Fibroblast of the aortic adventitia (primary cell): ENCODE measurements around the gene HIPK1. TPM values are rescaled to one million over a fixed set of nuclear protein-coding genes. Genes with fewer than 3 reads are reported as not detected.

ENCODE experiments used
- DNase-seq: peaks from one replicate; pipeline ENCODE4 v3.0.0-alpha.2; 2010; ENCODE audit warnings: low read depth
- H3K4me3 ChIP-seq: 2 replicates; pipeline ENCODE4 v1.5.1; 2011; ENCODE audit warnings: low read depth, mild to moderate bottlenecking, control low read depth, low read length, moderate library complexity
- CTCF ChIP-seq: IDR thresholded peaks from 2 replicates; pipeline ENCODE4 v1.5.1; 2011; ENCODE audit warnings: mild to moderate bottlenecking, low read length, control low read depth, inconsistent platforms; ENCODE audit not compliant: insufficient read depth
- total RNA-seq: library from RNA; depleted of rRNA; stranded (reverse); fragments of >200 nt; gene quantifications from 2 replicates; pipeline ENCODE4 v1.2.3, GENCODE V29; 2012; ENCODE audit warnings: low replicate concordance

Gene HIPK1
- total RNA-seq, 1 donor: 38.2 TPM

GRCh38 chr1:113935176-113935575 lies 6.1 kb downstream of the HIPK1 start:
- H3K4me3 ChIP-seq: no peak overlapping the region
- DNase-seq: no peak
- TF ChIP-seq CTCF: no peak

DNA sequence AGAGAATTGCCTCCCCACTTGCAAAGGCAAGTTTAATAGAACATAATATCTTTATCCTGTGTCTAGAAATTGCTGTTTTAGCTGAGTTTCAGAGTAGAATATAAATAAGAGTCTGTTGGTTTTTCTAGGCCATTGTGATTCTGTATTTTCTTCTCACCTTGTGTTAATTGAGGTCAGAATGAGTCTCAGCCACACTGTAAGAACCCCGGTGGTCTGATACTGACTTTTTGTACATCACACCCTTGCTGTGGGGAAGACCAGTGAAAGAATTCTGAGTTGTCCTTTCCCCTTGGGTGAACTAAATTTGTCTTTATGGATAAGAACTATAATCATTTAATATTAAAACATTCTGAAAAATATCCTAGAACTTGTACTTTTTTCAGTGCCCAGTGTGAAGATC lies 6.8 kb downstream of the HIPK1 start:
- TF ChIP-seq CTCF: no peak
- DNase-seq: no peak
- no peak overlapping the region for H3K4me3 ChIP-seq

GRCh38 chr1:113937146-113937545 lies 8.0 kb downstream of the HIPK1 start:
- no peak for TF ChIP-seq CTCF
- H3K4me3 ChIP-seq: no peak overlapping the region
- DNase-seq: no peak

DNA sequence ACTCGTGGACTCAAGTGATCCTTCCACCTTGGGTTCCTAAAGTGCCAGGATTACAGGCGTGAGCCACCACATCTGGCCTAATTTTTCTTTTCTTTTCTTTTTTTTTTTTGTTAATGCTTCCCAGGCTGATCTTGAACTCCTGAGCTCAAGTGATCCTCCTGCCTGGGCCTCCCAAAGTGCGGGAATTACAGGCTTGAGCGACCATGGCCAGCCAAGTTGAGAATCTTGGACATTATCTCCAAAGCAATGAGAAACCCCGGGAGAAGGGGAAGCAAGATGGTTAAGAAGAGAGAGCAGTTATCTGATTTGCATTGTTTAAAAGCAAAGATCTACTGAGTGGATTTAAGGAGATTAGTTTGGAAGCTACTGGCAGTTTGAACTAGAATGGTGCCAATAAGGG lies 9.1 kb downstream of the HIPK1 start:
- H3K4me3 ChIP-seq: no peak overlapping the region
- DNase-seq: no peak
- no peak for TF ChIP-seq CTCF

GRCh38 chr1:113940365-113941244 lies 11.5 kb downstream of the HIPK1 start:
- DNase-seq: no peak
- no peak for TF ChIP-seq CTCF

DNA sequence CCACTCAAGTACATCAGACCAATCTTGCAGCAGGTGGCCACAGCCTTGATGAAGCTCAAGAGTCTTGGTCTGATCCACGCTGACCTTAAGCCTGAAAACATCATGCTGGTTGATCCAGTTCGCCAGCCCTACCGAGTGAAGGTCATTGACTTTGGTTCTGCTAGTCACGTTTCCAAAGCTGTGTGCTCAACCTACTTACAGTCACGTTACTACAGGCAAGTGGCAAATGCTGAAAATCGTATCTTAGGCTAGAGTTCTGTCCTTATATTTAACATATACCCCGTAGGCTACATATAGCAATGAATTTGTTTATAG lies 12.1 kb downstream of the HIPK1 start:
- no peak for TF ChIP-seq CTCF
- DNase-seq: no peak
- no peak overlapping the region for H3K4me3 ChIP-seq

More at GRCh38 chr1:113940365-113941244, 11.5 kb downstream of the HIPK1 start:
- H3K4me3 ChIP-seq: no peak overlapping the region

DNA sequence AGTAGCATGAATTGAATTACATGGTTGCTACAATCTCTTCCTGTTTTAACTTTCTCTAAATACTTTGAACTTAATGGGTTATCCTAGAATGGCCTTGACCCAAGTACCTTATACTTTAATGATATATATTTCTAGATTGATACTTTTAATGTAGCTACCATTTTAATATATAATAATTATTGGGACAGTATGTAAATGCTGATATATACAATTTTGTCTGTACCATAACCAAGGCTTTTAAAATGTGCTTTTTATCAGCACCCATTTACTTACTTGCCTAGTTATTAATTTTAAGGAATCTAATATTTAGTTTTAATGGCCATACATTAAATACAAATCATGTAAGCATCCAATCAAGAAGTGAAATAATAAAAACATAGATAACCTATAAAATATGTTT lies 13.4 kb downstream of the HIPK1 start:
- H3K4me3 ChIP-seq: no peak overlapping the region
- TF ChIP-seq CTCF: no peak
- DNase-seq: no peak
